HG03354 (cell line): ENCODE measurements around the gene KCNQ5.

ENCODE experiments used
- ATAC-seq: cut with Tn5 transposase; IDR thresholded peaks from one replicate; pipeline ENCODE4 v1.9.1; 2021; ENCODE audit warnings: mild to moderate bottlenecking; ENCODE audit not compliant: unreplicated experiment, poor library complexity, severe bottlenecking

The KCNQ5 gene

GRCh38 chr6:72825315-72825911, 203.5 kb downstream of the KCNQ5 start:
- peak; percentile 68 for ATAC-seq

GRCh38 chr6:72826037-72826436, 204.2 kb downstream of the KCNQ5 start:
- ATAC-seq: no peak

GRCh38 chr6:72826744-72827438, 205.0 kb downstream of the KCNQ5 start:
- ATAC-seq: no peak

- ATAC-seq: no peak
These were observed 207.0 kb downstream of the KCNQ5 start for GRCh38 chr6:72828904-72829303.

GRCh38 chr6:72832271-72832670, 210.4 kb downstream of the KCNQ5 start:
- no peak for ATAC-seq

- no peak for ATAC-seq
These were observed 213.9 kb downstream of the KCNQ5 start for GRCh38 chr6:72835749-72836148.

GRCh38 chr6:72836971-72837370, 215.1 kb downstream of the KCNQ5 start:
- no peak for ATAC-seq

- ATAC-seq: no peak
These were observed 219.3 kb downstream of the KCNQ5 start for GRCh38 chr6:72841195-72841594.

- ATAC-seq: no peak
These were observed 220.3 kb downstream of the KCNQ5 start for GRCh38 chr6:72842140-72842539.

- ATAC-seq: no peak
These were observed 222.8 kb downstream of the KCNQ5 start for GRCh38 chr6:72844614-72845013.

GRCh38 chr6:72849346-72849745, 227.5 kb downstream of the KCNQ5 start:
- ATAC-seq: no peak

- no peak for ATAC-seq
These were observed 228.2 kb downstream of the KCNQ5 start for GRCh38 chr6:72850040-72850439.

- ATAC-seq: no peak
These were observed 228.6 kb downstream of the KCNQ5 start for GRCh38 chr6:72850469-72850868.

- no peak for ATAC-seq
These were observed 233.6 kb downstream of the KCNQ5 start for GRCh38 chr6:72855471-72855870.

- ATAC-seq: no peak
These were observed 234.9 kb downstream of the KCNQ5 start for GRCh38 chr6:72856801-72857200.

GRCh38 chr6:72857791-72858585, 236.1 kb downstream of the KCNQ5 start:
- no peak for ATAC-seq

GRCh38 chr6:72861059-72861458, 239.2 kb downstream of the KCNQ5 start:
- no peak for ATAC-seq

GRCh38 chr6:72861935-72862432, 240.1 kb downstream of the KCNQ5 start:
- no peak for ATAC-seq

GRCh38 chr6:72863131-72863530, 241.3 kb downstream of the KCNQ5 start:
- ATAC-seq: no peak

GRCh38 chr6:72864236-72864635, 242.4 kb downstream of the KCNQ5 start:
- no peak for ATAC-seq

GRCh38 chr6:72864799-72865198, 242.9 kb downstream of the KCNQ5 start:
- no peak for ATAC-seq
